GM19099 (cell line): ENCODE results near the gene DCST1.
A peak's percentile ranks its signal among the peaks of the same experiment; 100 is the strongest.

Experiments used
- POLR2A ChIP-seq: IDR thresholded peaks from 3 replicates; pipeline ENCODE4 v1.6.1; 2011; ENCODE audit warnings: low read depth; ENCODE audit not compliant: insufficient read length; ENCODE audit errors: extremely low read depth

The DCST1 gene

GRCh38 chr1:155050560-155051341 lies 17.1 kb downstream of the DCST1 start, which contains the start of gene ADAM15:
Gene ADAM15 (plus strand): TSS chr1:155051316. CDS start chr1:155051387, 71 bp downstream.
- TF ChIP-seq POLR2A, result peak; percentile 33

- peak; percentile 40 for TF ChIP-seq POLR2A
Measured at GRCh38 chr1:155051342-155051776, 17.7 kb downstream of the DCST1 start.

GRCh38 chr1:155051777-155052398 lies 18.3 kb downstream of the DCST1 start:
- no peak for TF ChIP-seq POLR2A

- TF ChIP-seq POLR2A, result no peak
Measured at GRCh38 chr1:155052439-155053395, 19.1 kb downstream of the DCST1 start.

- TF ChIP-seq POLR2A, result no peak
Measured at GRCh38 chr1:155053531-155054105, 20.0 kb downstream of the DCST1 start.

- TF ChIP-seq POLR2A, result no peak
Measured at GRCh38 chr1:155057104-155057503, 23.5 kb downstream of the DCST1 start.

GRCh38 chr1:155057788-155058211 lies 24.2 kb downstream of the DCST1 start:
- no peak for TF ChIP-seq POLR2A

GRCh38 chr1:155060736-155061135 lies 27.1 kb downstream of the DCST1 start:
- TF ChIP-seq POLR2A, result no peak

GRCh38 chr1:155061381-155062150 lies 27.9 kb downstream of the DCST1 start:
- TF ChIP-seq POLR2A, result no peak

- no peak for TF ChIP-seq POLR2A
Measured at GRCh38 chr1:155062151-155062686, 28.6 kb downstream of the DCST1 start.

GRCh38 chr1:155062702-155063411 lies 29.2 kb downstream of the DCST1 start:
- TF ChIP-seq POLR2A, result no peak

GRCh38 chr1:155063550-155064110 lies 30.0 kb downstream of the DCST1 start, which contains the start of gene EFNA4:
Gene EFNA4 (plus strand): TSS chr1:155063740. CDS start chr1:155063824, 84 bp downstream.
- TF ChIP-seq POLR2A, result peak; percentile 71

- no peak for TF ChIP-seq POLR2A
Measured at GRCh38 chr1:155064111-155064831, 30.6 kb downstream of the DCST1 start.
